K562 (cell line): ENCODE results near the gene GRHPR. TPM values are rescaled to one million over a fixed set of nuclear protein-coding genes. Genes with fewer than 3 reads are reported as not detected.
A peak's percentile ranks its signal among the peaks of the same experiment; 100 is the strongest.

Experiments used
- KDM4B ChIP-seq, 2 experiments: fragments of 450-650 bp in 1 of 2; sonication (generic) in 1 of 2; IDR thresholded peaks; 2 replicates each; pipeline ENCODE4 v1.6.1; 2016 to 2017; ENCODE audit warnings: borderline replicate concordance in 2 of 2, antibody characterized with exemption in 1 of 2, low read depth in 1 of 2, mild to moderate bottlenecking in 1 of 2
- PHTF2 ChIP-seq: fragments of 250-450 bp; sonication (Bioruptor Pico); IDR thresholded peaks from 2 replicates; pipeline ENCODE4 v1.5.0; 2021; ENCODE audit warnings: mild to moderate bottlenecking
- RBM17 ChIP-seq: fragments of 200-400 bp; formaldehyde crosslinking; IDR thresholded peaks from 2 replicates; pipeline ENCODE4 v1.6.1; 2017; ENCODE audit warnings: low read depth, mild to moderate bottlenecking, low read length, borderline replicate concordance
- SP1 ChIP-seq: sonication (generic); formaldehyde crosslinking; IDR thresholded peaks from 2 replicates; pipeline ENCODE4 v1.8.1; 2022; ENCODE audit warnings: mild to moderate bottlenecking, missing genetic modification reagents
- SREBF2 ChIP-seq: sonication (generic); formaldehyde crosslinking; IDR thresholded peaks from 2 replicates; pipeline ENCODE4 v1.4.0; 2020; ENCODE audit warnings: mild to moderate bottlenecking, missing genetic modification reagents
- SUPT5H ChIP-seq: fragments of 450-650 bp; IDR thresholded peaks from 2 replicates; pipeline ENCODE4 v1.6.1; 2016
- TFE3 ChIP-seq: fragments of 450-650 bp; formaldehyde crosslinking; IDR thresholded peaks from 2 replicates; pipeline ENCODE4 v1.4.0; 2020; ENCODE audit warnings: mild to moderate bottlenecking, mixed read lengths
- ZBTB34 ChIP-seq: fragments of 250-450 bp; sonication (Bioruptor Pico); IDR thresholded peaks from 2 replicates; pipeline ENCODE4 v1.8.0; 2021; ENCODE audit warnings: mild to moderate bottlenecking, moderate library complexity
- ZBTB40 ChIP-seq, 2 experiments: fragments of 450-650 bp in 1 of 2; sonication (generic) in 1 of 2; formaldehyde crosslinking in 1 of 2; IDR thresholded peaks; 2 replicates each; pipeline versions ENCODE4 v1.7.1 to v1.9.0; 2016 to 2022; ENCODE audit warnings: inconsistent platforms in 1 of 2, mild to moderate bottlenecking in 1 of 2, missing genetic modification reagents in 1 of 2
- ZEB2 ChIP-seq: fragments of 450-650 bp; IDR thresholded peaks from 2 replicates; pipeline ENCODE4 v1.6.1; 2016
- ZNF395 ChIP-seq: fragments of 200-800 bp; sonication (Bioruptor generic); IDR thresholded peaks from 2 replicates; pipeline ENCODE4 v1.6.1; 2017; ENCODE audit warnings: missing genetic modification characterization, missing compliant biosample characterization
- ZNF41 ChIP-seq: fragments of 250-450 bp; sonication (Bioruptor Pico); conservative IDR thresholded peaks from 2 replicates; pipeline ENCODE4 v1.4.0; 2020; ENCODE audit warnings: mild to moderate bottlenecking
- ZNF589 ChIP-seq: fragments of 200-800 bp; sonication (Bioruptor generic); IDR thresholded peaks from 2 replicates; pipeline ENCODE4 v1.6.1; 2016; ENCODE audit warnings: low read depth, missing genetic modification characterization, missing compliant biosample characterization
- polyA plus RNA-seq, 8 experiments: library from polyadenylated mRNA; depleted of rRNA in 4 of 8; stranded (reverse) in 5 of 8; unstranded in 3 of 8; fragments of >200 nt; fragmentation: Nextera tagmentation in 2 of 8; fragmentation: Illumina TruSeq in 1 of 8; extraction: Ambion mirVana in 2 of 8; extraction: Trizol in 1 of 8; gene quantifications; 2 replicates each; pipeline versions ENCODE4 v1.2.1 to v1.2.3, GENCODE V29; 2011 to 2014; ENCODE audit warnings: inconsistent platforms in 1 of 8, missing spikeins in 1 of 8
- total RNA-seq, 7 experiments: library from RNA; depleted of rRNA in 6 of 7; stranded (reverse); fragments of >200 nt in 6 of 7; fragmentation: Illumina TruSeq in 2 of 7; extraction: Trizol in 2 of 7; gene quantifications; 2 replicates each; pipeline versions ENCODE4 v1.2.1 to v1.2.3, GENCODE V29; 2011 to 2021; ENCODE audit warnings: low replicate concordance in 1 of 7

Gene GRHPR
- total and polyA plus RNA-seq, 9 of the 15 experiments (the other 6 are each of a cell fraction or from before 2014, with no cell fraction given), result 38.9 to 144 (median 120) TPM

GRCh38 chr9:37465249-37466036, 42.9 kb downstream of the GRHPR start, which contains the start of gene ZBTB5 (continued):
- peak; percentile 91 for TF ChIP-seq ZBTB40 (IDR thresholded peaks at IDR 0.05)
- TF ChIP-seq ZBTB40 (CRISPR knock-in tag; IDR thresholded peaks at IDR 0.05), result no peak
- TF ChIP-seq ZBTB34 (CRISPR knock-in tag), result no peak
- TF ChIP-seq ZNF41 (CRISPR knock-in tag), result no peak
- TF ChIP-seq ZEB2, result no peak
- TF ChIP-seq SREBF2 (CRISPR knock-in tag), result no peak
- no peak for TF ChIP-seq PHTF2 (CRISPR knock-in tag)
- TF ChIP-seq KDM4B (IDR thresholded peaks at IDR 0.05; ENCODE audit: borderline replicate concordance in 2 of 2, low read depth in 1 of 2), result peak in 1 of 2 experiments; percentile 42; a peak in 2 of 4 replicates
- no peak for TF ChIP-seq TFE3
- peak; percentile 84; the same call in 1 of the 2 replicates for TF ChIP-seq ZNF395
- TF ChIP-seq RBM17, result no peak
- no peak; the same call in none of the 2 replicates for TF ChIP-seq SUPT5H
- TF ChIP-seq SP1 (CRISPR knock-in tag), result peak; percentile 83
- TF ChIP-seq ZNF589 (CRISPR knock-in tag), result peak; percentile 61; the same call in 1 of the 2 replicates
